K562 (cell line): ENCODE data around the gene TFEB. TPM values are rescaled to one million over a fixed set of nuclear protein-coding genes. Genes with fewer than 3 reads are reported as not detected.
A peak's percentile ranks its signal among the peaks of the same experiment; 100 is the strongest.

ENCODE experiments used
- ARHGAP35 ChIP-seq: fragments of 450-650 bp; IDR thresholded peaks from 2 replicates; pipeline ENCODE4 v1.6.1; 2018; ENCODE audit not compliant: partially characterized antibody
- CCNT2 ChIP-seq: IDR thresholded peaks from 2 replicates; pipeline ENCODE4 v1.6.1; 2011; ENCODE audit warnings: borderline replicate concordance, low read depth, mild to moderate bottlenecking, moderate library complexity, mixed read lengths, low read length; ENCODE audit not compliant: insufficient read length; ENCODE audit errors: extremely low read depth
- EP400 ChIP-seq: fragments of 450-650 bp; IDR thresholded peaks from 2 replicates; pipeline ENCODE4 v1.6.1; 2017; ENCODE audit warnings: antibody characterized with exemption, mild to moderate bottlenecking, moderate library complexity
- GABPA ChIP-seq: fragments of 200-800 bp; sonication (Bioruptor generic); conservative IDR thresholded peaks from 2 replicates; pipeline ENCODE4 v1.6.1; 2016; ENCODE audit warnings: low read depth, missing genetic modification characterization, missing compliant biosample characterization
- HDAC1 ChIP-seq, 2 experiments: fragments of 450-650 bp; IDR thresholded peaks; 2 replicates each; pipeline ENCODE4 v1.6.1; 2016 to 2017; ENCODE audit warnings: inconsistent platforms in 1 of 2, mild to moderate bottlenecking in 1 of 2, moderate library complexity in 1 of 2
- HMG20B ChIP-seq: fragments of 250-450 bp; sonication (Bioruptor Pico); IDR thresholded peaks from 2 replicates; pipeline ENCODE4 v1.5.0; 2021; ENCODE audit warnings: mild to moderate bottlenecking
- KAT7 ChIP-seq: sonication (generic); formaldehyde crosslinking; IDR thresholded peaks from 2 replicates; pipeline ENCODE4 v1.8.0; 2022; ENCODE audit warnings: missing genetic modification reagents, mild to moderate bottlenecking, borderline replicate concordance
- MTF1 ChIP-seq: fragments of 250-450 bp; sonication (Bioruptor Pico); IDR thresholded peaks from 2 replicates; pipeline ENCODE4 v1.9.0; 2021; ENCODE audit warnings: moderate library complexity, mild to moderate bottlenecking, inconsistent platforms, borderline replicate concordance
- RBM25 ChIP-seq: fragments of 200-400 bp; formaldehyde crosslinking; IDR thresholded peaks from 2 replicates; pipeline ENCODE4 v1.6.1; 2018; ENCODE audit warnings: low read length, low read depth, moderate library complexity; ENCODE audit not compliant: severe bottlenecking
- REST ChIP-seq, 2 experiments: fragments of 450-650 bp; formaldehyde crosslinking in 1 of 2; IDR thresholded peaks; 2 replicates each; pipeline versions ENCODE4 v1.4.0 to v1.6.1; 2014 to 2020; ENCODE audit warnings: mild to moderate bottlenecking in 2 of 2, borderline replicate concordance in 1 of 2, low read depth in 1 of 2
- SNIP1 ChIP-seq: fragments of 450-650 bp; IDR thresholded peaks from 2 replicates; pipeline ENCODE4 v1.7.1; 2017; ENCODE audit warnings: low read depth, mild to moderate bottlenecking
- TAL1 ChIP-seq: fragments of 450-650 bp; IDR thresholded peaks from 2 replicates; pipeline ENCODE4 v1.6.1; 2016; ENCODE audit warnings: mild to moderate bottlenecking
- ZNF253 ChIP-seq: fragments of 250-450 bp; sonication (Bioruptor Pico); conservative IDR thresholded peaks from 2 replicates; pipeline ENCODE4 v1.6.1; 2021; ENCODE audit warnings: mild to moderate bottlenecking
- ZNF41 ChIP-seq: fragments of 250-450 bp; sonication (Bioruptor Pico); conservative IDR thresholded peaks from 2 replicates; pipeline ENCODE4 v1.4.0; 2020; ENCODE audit warnings: mild to moderate bottlenecking
- ZNF583 ChIP-seq: fragments of 250-450 bp; sonication (Bioruptor Pico); IDR thresholded peaks from 2 replicates; pipeline ENCODE4 v1.4.0; 2020
- polyA plus RNA-seq, 8 experiments: library from polyadenylated mRNA; depleted of rRNA in 4 of 8; stranded (reverse) in 5 of 8; unstranded in 3 of 8; fragments of >200 nt; fragmentation: Nextera tagmentation in 2 of 8; fragmentation: Illumina TruSeq in 1 of 8; extraction: Ambion mirVana in 2 of 8; extraction: Trizol in 1 of 8; gene quantifications; 2 replicates each; pipeline versions ENCODE4 v1.2.1 to v1.2.3, GENCODE V29; 2011 to 2014; ENCODE audit warnings: inconsistent platforms in 1 of 8, missing spikeins in 1 of 8
- total RNA-seq, 7 experiments: library from RNA; depleted of rRNA in 6 of 7; stranded (reverse); fragments of >200 nt in 6 of 7; fragmentation: Illumina TruSeq in 2 of 7; extraction: Trizol in 2 of 7; gene quantifications; 2 replicates each; pipeline versions ENCODE4 v1.2.1 to v1.2.3, GENCODE V29; 2011 to 2021; ENCODE audit warnings: low replicate concordance in 1 of 7
- TF ChIP-seq, protein P1 (sequence below): sonication (generic); formaldehyde crosslinking; IDR thresholded peaks from 2 replicates; pipeline ENCODE4 v1.8.0; 2023; ENCODE audit warnings: mild to moderate bottlenecking, missing genetic modification reagents

TFEB gene
- total and polyA plus RNA-seq, 9 of the 15 experiments (the other 6 are each of a cell fraction or from before 2014, with no cell fraction given) = 0.04 to 4.7 (median 2.0) TPM

- peak; percentile 93 for TF ChIP-seq REST (IDR thresholded peaks at IDR 0.05; ENCODE audit: borderline replicate concordance)
- TF ChIP-seq REST (CRISPR knock-in tag; IDR thresholded peaks at IDR 0.05; ENCODE audit: low read depth) = no peak
- TF ChIP-seq KAT7 (CRISPR knock-in tag) = peak; percentile 72; the same call in 1 of the 2 replicates
- no peak for TF ChIP-seq ARHGAP35
- peak; percentile 76 for TF ChIP-seq GABPA (tag)
- no peak for TF ChIP-seq ZNF583 (CRISPR knock-in tag)
- no peak for TF ChIP-seq MTF1 (CRISPR knock-in tag)
- TF ChIP-seq TAL1 = peak; percentile 20; the same call in 1 of the 2 replicates
- peak; percentile 39; the same call in 1 of the 2 replicates for TF ChIP-seq EP400
- peak; percentile 96 for TF ChIP-seq SNIP1
- TF ChIP-seq ZNF253 (CRISPR knock-in tag) = no peak
- peak; percentile 93 for TF ChIP-seq CCNT2
- TF ChIP-seq, protein P1, sequence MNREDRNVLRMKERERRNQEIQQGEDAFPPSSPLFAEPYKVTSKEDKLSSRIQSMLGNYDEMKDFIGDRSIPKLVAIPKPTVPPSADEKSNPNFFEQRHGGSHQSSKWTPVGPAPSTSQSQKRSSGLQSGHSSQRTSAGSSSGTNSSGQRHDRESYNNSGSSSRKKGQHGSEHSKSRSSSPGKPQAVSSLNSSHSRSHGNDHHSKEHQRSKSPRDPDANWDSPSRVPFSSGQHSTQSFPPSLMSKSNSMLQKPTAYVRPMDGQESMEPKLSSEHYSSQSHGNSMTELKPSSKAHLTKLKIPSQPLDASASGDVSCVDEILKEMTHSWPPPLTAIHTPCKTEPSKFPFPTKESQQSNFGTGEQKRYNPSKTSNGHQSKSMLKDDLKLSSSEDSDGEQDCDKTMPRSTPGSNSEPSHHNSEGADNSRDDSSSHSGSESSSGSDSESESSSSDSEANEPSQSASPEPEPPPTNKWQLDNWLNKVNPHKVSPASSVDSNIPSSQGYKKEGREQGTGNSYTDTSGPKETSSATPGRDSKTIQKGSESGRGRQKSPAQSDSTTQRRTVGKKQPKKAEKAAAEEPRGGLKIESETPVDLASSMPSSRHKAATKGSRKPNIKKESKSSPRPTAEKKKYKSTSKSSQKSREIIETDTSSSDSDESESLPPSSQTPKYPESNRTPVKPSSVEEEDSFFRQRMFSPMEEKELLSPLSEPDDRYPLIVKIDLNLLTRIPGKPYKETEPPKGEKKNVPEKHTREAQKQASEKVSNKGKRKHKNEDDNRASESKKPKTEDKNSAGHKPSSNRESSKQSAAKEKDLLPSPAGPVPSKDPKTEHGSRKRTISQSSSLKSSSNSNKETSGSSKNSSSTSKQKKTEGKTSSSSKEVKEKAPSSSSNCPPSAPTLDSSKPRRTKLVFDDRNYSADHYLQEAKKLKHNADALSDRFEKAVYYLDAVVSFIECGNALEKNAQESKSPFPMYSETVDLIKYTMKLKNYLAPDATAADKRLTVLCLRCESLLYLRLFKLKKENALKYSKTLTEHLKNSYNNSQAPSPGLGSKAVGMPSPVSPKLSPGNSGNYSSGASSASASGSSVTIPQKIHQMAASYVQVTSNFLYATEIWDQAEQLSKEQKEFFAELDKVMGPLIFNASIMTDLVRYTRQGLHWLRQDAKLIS (CRISPR knock-in tag) = peak; percentile 90; the same call in 1 of the 2 replicates
- TF ChIP-seq HDAC1 (IDR thresholded peaks at IDR 0.05) = peak in 1 of 2 experiments; percentile 72; a peak in 2 of 4 replicates
- TF ChIP-seq HMG20B (CRISPR knock-in tag) = no peak
- peak; percentile 35 for TF ChIP-seq RBM25
- TF ChIP-seq ZNF41 = no peak
Observed at GRCh38 chr6:41779788-41780550, 44.6 kb upstream of the TFEB start, which contains the start of gene FRS3 (continued).
